HuH-7.5 (cell line): Measurements from ENCODE around the gene SLC17A9.

ENCODE experiments used
- DNase-seq: peaks from one replicate; pipeline ENCODE4 v3.0.0; 2011; ENCODE audit warnings: low spot score

Gene SLC17A9

GRCh38 chr20:63017826-63018411 is 65.4 kb downstream of the SLC17A9 start:
- DNase-seq = no peak
